K562 (cell line): Measurements from ENCODE around the gene ORAI2. TPM values are rescaled to one million over a fixed set of nuclear protein-coding genes. Genes with fewer than 3 reads are reported as not detected.

Source experiments
- ATAC-seq: fragments of 200-7000 bp; cut with Tn5 transposase; 3 replicates; pipeline ENCODE4 v1.9.1; 2020; ENCODE audit warnings: moderate library complexity
- BruUV-seq: library from RNA; stranded (reverse); fragments of 400-500 nt; replicated peaks from 2 replicates; lab custom pipeline; 2021; lab: Mats Ljungman, UMichigan
- CTCF ChIA-PET: fragments of 300-600 bp; formaldehyde crosslinking; extraction: SDS; loops from one replicate; lab custom pipeline; 2021; ENCODE audit warnings: low intra/inter-chr PET ratio; lab: Yijun Ruan, JAX
- POLR2A ChIA-PET: fragments of 300-600, 350-650 bp; sonication (Branson Sonifier 250); formaldehyde crosslinking; extraction: SDS; loops from one replicate; lab custom pipeline; 2021; ENCODE audit warnings: antibody characterized with exemption, inconsistent platforms; lab: Yijun Ruan, JAX
- DNase-seq, 4 experiments: peaks; one replicate each; pipeline versions ENCODE4 v3.0.0 to v3.0.0-alpha.2; 2011 to 2018; ENCODE audit warnings: low spot score in 3 of 4, mixed read lengths in 3 of 4; ENCODE audit errors: extremely low read depth in 1 of 4
- FAIRE-seq: peaks from 2 replicates; lab custom pipeline; 2011; peaks lifted over from hg19 to GRCh38; lab: Jason Lieb, UNC
- H2AFZ ChIP-seq: 2 replicates; pipeline ENCODE4 v1.6.0; 2011; ENCODE audit warnings: low read depth, low read length, control low read depth, inconsistent platforms
- H3K27ac ChIP-seq: fragments of 200-600 bp; 3 replicates; pipeline ENCODE4 v1.8.0; 2011; ENCODE audit warnings: low read depth, mild to moderate bottlenecking, control low read depth, inconsistent platforms, low read length, moderate library complexity, mixed read lengths; ENCODE audit errors: extremely low read depth
- H3K27me3 ChIP-seq, 2 experiments: fragments of 300-600 bp in 1 of 2; 2 replicates in 1 of 2; 3 replicates in 1 of 2; pipeline versions ENCODE4 v1.6.0 to v1.8.0; 2011; ENCODE audit warnings: inconsistent platforms in 2 of 2, low read length in 2 of 2, mild to moderate bottlenecking in 1 of 2, mixed read lengths in 1 of 2, moderate library complexity in 1 of 2; ENCODE audit not compliant: control insufficient read depth in 2 of 2, insufficient read depth in 2 of 2
- H3K36me3 ChIP-seq: fragments of 300-600 bp; 3 replicates; pipeline ENCODE4 v1.8.0; 2011; ENCODE audit warnings: mild to moderate bottlenecking, low read length, inconsistent platforms; ENCODE audit not compliant: control insufficient read depth, insufficient read depth
- H3K4me1 ChIP-seq, 2 experiments: fragments of 200-600 bp in 1 of 2; replicated peaks in 1 of 2; 2 replicates in 1 of 2; 3 replicates in 1 of 2; pipeline versions ENCODE4 v1.5.1 to v1.8.0; 2011; ENCODE audit warnings: inconsistent platforms in 2 of 2, low read length in 2 of 2, mild to moderate bottlenecking in 1 of 2, mixed read lengths in 1 of 2, moderate library complexity in 1 of 2; ENCODE audit not compliant: control insufficient read depth in 2 of 2, insufficient read depth in 2 of 2
- H3K4me2 ChIP-seq: 2 replicates; pipeline ENCODE4 v1.6.1; 2011; ENCODE audit warnings: low read length, control low read depth, inconsistent platforms, mixed read lengths; ENCODE audit not compliant: insufficient read depth
- H3K4me3 ChIP-seq: fragments of 200-600 bp; sonication (generic), shearing (Covaris generic); 2 replicates; pipeline ENCODE4 v1.5.1; 2016; ENCODE audit warnings: control low read depth, inconsistent platforms
- H3K79me2 ChIP-seq: fragments of 200-600 bp; 3 replicates; pipeline ENCODE4 v1.8.0; 2011; ENCODE audit warnings: low read length, inconsistent platforms; ENCODE audit not compliant: control insufficient read depth, insufficient read depth
- H3K9ac ChIP-seq, 2 experiments: 2 replicates each; pipeline versions ENCODE4 v1.6.0 to v1.6.1; 2011; ENCODE audit warnings: low read depth in 2 of 2, low read length in 2 of 2, control low read depth in 1 of 2, inconsistent platforms in 1 of 2, mild to moderate bottlenecking in 1 of 2, mixed read lengths in 1 of 2; ENCODE audit not compliant: insufficient read depth in 1 of 2
- H3K9me1 ChIP-seq: one replicate; pipeline ENCODE4 v1.6.0; 2011; ENCODE audit warnings: inconsistent platforms, mild to moderate bottlenecking, low read length, moderate library complexity; ENCODE audit not compliant: control insufficient read depth, insufficient read depth
- H3K9me3 ChIP-seq: replicated peaks from 2 replicates; pipeline ENCODE4 v1.5.1; 2011; ENCODE audit warnings: low read depth, low read length, inconsistent platforms; ENCODE audit not compliant: control insufficient read depth, insufficient read depth
- H4K20me1 ChIP-seq: replicated peaks from 2 replicates; pipeline ENCODE4 v1.6.1; 2011; ENCODE audit warnings: low read length, inconsistent platforms, mixed read lengths; ENCODE audit not compliant: control insufficient read depth, insufficient read depth
- CTBP1 ChIP-seq: fragments of 450-650 bp; IDR thresholded peaks from 2 replicates; pipeline ENCODE4 v1.6.1; 2016; ENCODE audit warnings: borderline replicate concordance
- ETV6 ChIP-seq, 3 experiments: fragments of 150-350 bp in 1 of 3; sonication (generic) in 1 of 3; formaldehyde crosslinking in 1 of 3; IDR thresholded peaks; 2 replicates each; pipeline versions ENCODE4 v1.6.1 to v1.8.0; 2014 to 2022; ENCODE audit warnings: borderline replicate concordance in 2 of 3, low read depth in 2 of 3, antibody characterized with exemption in 1 of 3, low read length in 1 of 3, mild to moderate bottlenecking in 1 of 3, missing genetic modification reagents in 1 of 3
- FOXJ3 ChIP-seq: sonication (generic); formaldehyde crosslinking; IDR thresholded peaks from 2 replicates; pipeline ENCODE4 v1.4.0; 2020; ENCODE audit warnings: mild to moderate bottlenecking, missing genetic modification reagents
- JUNB ChIP-seq: fragments of 450-650 bp; formaldehyde crosslinking; conservative IDR thresholded peaks from 2 replicates; pipeline ENCODE4 v1.4.0; 2020; ENCODE audit warnings: mild to moderate bottlenecking
- RNF219 ChIP-seq: fragments of 250-450 bp; sonication (Bioruptor Pico); IDR thresholded peaks from 2 replicates; pipeline ENCODE4 v1.5.0; 2022; ENCODE audit warnings: mild to moderate bottlenecking
- SMAD1 ChIP-seq: fragments of 150-350 bp; IDR thresholded peaks from 2 replicates; pipeline ENCODE4 v1.6.1; 2014; ENCODE audit warnings: low read length, low read depth; ENCODE audit not compliant: partially characterized antibody
- TBL1XR1 ChIP-seq, 2 experiments: IDR thresholded peaks; 2 replicates each; pipeline ENCODE4 v1.6.1; 2012; ENCODE audit warnings: improper control_type of control experiment in 2 of 2, low read length in 2 of 2, mild to moderate bottlenecking in 1 of 2
- ZC3H4 ChIP-seq: sonication (generic); formaldehyde crosslinking; IDR thresholded peaks from 2 replicates; pipeline ENCODE4 v1.9.0; 2021; ENCODE audit warnings: missing genetic modification reagents, borderline replicate concordance
- ZFP30 ChIP-seq: fragments of 250-450 bp; sonication (Bioruptor Pico); IDR thresholded peaks from 2 replicates; pipeline ENCODE4 v1.8.0; 2022; ENCODE audit warnings: moderate library complexity, mild to moderate bottlenecking, inconsistent platforms, borderline replicate concordance
- ZNF57 ChIP-seq: fragments of 450-650 bp; formaldehyde crosslinking; IDR thresholded peaks from 2 replicates; pipeline ENCODE4 v1.4.0; 2020; ENCODE audit warnings: mild to moderate bottlenecking, moderate library complexity
- WGBS: fragments of 100-300 bp; shearing (Covaris generic); methylation state at CpG from one replicate; pipeline ENCODE4 v1.1.6; 2016; ENCODE audit warnings: low coverage, mixed read lengths; ENCODE audit not compliant: insufficient coverage; ENCODE audit errors: missing lambda C conversion rate; 5-methylcytosine and 5-hydroxymethylcytosine counted together
- in situ Hi-C: fragments of 300-500 bp; cut with MboI; formaldehyde crosslinking; loops from 4 replicates; pipeline ENCODE4 v1.15.0; 2018; ENCODE audit warnings: inconsistent platforms, mixed read lengths
- intact Hi-C: fragments of 100-400 bp; cut with micrococcal nuclease; formaldehyde crosslinking; loops from 2 replicates; pipeline ENCODE4 v1.14.2; 2022
- polyA plus RNA-seq, 8 experiments: library from polyadenylated mRNA; depleted of rRNA in 4 of 8; stranded (reverse) in 5 of 8; unstranded in 3 of 8; fragments of >200 nt; fragmentation: Nextera tagmentation in 2 of 8; fragmentation: Illumina TruSeq in 1 of 8; extraction: Ambion mirVana in 2 of 8; extraction: Trizol in 1 of 8; gene quantifications; 2 replicates each; pipeline versions ENCODE4 v1.2.1 to v1.2.3, GENCODE V29; 2011 to 2014; ENCODE audit warnings: inconsistent platforms in 1 of 8, missing spikeins in 1 of 8
- total RNA-seq, 7 experiments: library from RNA; depleted of rRNA in 6 of 7; stranded (reverse); fragments of >200 nt in 6 of 7; fragmentation: Illumina TruSeq in 2 of 7; extraction: Trizol in 2 of 7; gene quantifications; 2 replicates each; pipeline versions ENCODE4 v1.2.1 to v1.2.3, GENCODE V29; 2011 to 2021; ENCODE audit warnings: low replicate concordance in 1 of 7

The ORAI2 gene
- total and polyA plus RNA-seq, 9 of the 15 experiments (the other 6 are each of a cell fraction or from before 2014, with no cell fraction given) = 1.1 to 27.7 (median 9.2) TPM

- in situ Hi-C loops = no loop called here
- ATAC-seq = no peak
- FAIRE-seq = no peak
- CTCF ChIA-PET = no interaction called here
- Histone ChIP-seq H3K9ac (no peak overlapping the region), H2AFZ (no peak overlapping the region), H3K4me1 (peaks cover 20 to 47% of the 10 kb centered on the region in 2 experiments), H3K27me3 (no peaks in the 10 kb centered on the region), H3K27ac (no peak overlapping the region), H3K4me2 (no peak overlapping the region), H3K79me2 (no peaks in the 10 kb centered on the region), H4K20me1 (no peaks in the 10 kb centered on the region), H3K9me1 (peaks cover 3% of the 10 kb centered on the region), H3K4me3 (no peak overlapping the region), H3K36me3 (peaks cover 68% of the 10 kb centered on the region), H3K9me3 (no peaks in the 10 kb centered on the region)
- POLR2A ChIA-PET = no interaction called here
- 81% methylated on average over 12 of the region's 13 CpGs for WGBS
- no peak for DNase-seq
- BruUV-seq = no TSS peak
- no peak for TF ChIP-seq SMAD1
- TF ChIP-seq TBL1XR1 (IDR thresholded peaks at IDR 0.05; ENCODE audit: low read length in 2 of 2) = no peak
- no peak for TF ChIP-seq ZFP30 (CRISPR knock-in tag)
- TF ChIP-seq ZC3H4 (CRISPR knock-in tag) = no peak
- TF ChIP-seq RNF219 (CRISPR knock-in tag) = no peak
- no peak for TF ChIP-seq ZNF57 (CRISPR knock-in tag)
- TF ChIP-seq FOXJ3 (CRISPR knock-in tag) = no peak
- no peak for TF ChIP-seq JUNB (CRISPR knock-in tag)
- no peak for TF ChIP-seq ETV6 (IDR thresholded peaks at IDR 0.05; ENCODE audit: borderline replicate concordance in 1 of 2, low read depth in 2 of 2, low read length in 1 of 2)
- TF ChIP-seq ETV6 (CRISPR knock-in tag; IDR thresholded peaks at IDR 0.05; ENCODE audit: borderline replicate concordance) = no peak
- no peak for TF ChIP-seq CTBP1
- intact Hi-C loops = no loop called here
Observed at GRCh38 chr7:102424787-102425218, 8.6 kb upstream of the ORAI2 start.
